Fibroblast of peridontal ligament (primary cell): ENCODE data around the gene IL24.

Source experiments
- DNase-seq: peaks from one replicate; pipeline ENCODE4 v3.0.0-alpha.2; 2010; ENCODE audit errors: extremely low read depth

IL24 gene

GRCh38 chr1:206880314-206880713, 16.9 kb upstream of the IL24 start:
- no peak for DNase-seq

- no peak for DNase-seq
Measured at GRCh38 chr1:206882555-206882954, 14.7 kb upstream of the IL24 start.

GRCh38 chr1:206883160-206883559, 14.1 kb upstream of the IL24 start:
- DNase-seq: peak; percentile 56

- DNase-seq: no peak
Measured at GRCh38 chr1:206883876-206884275, 13.4 kb upstream of the IL24 start.

GRCh38 chr1:206885341-206886060, 11.7 kb upstream of the IL24 start:
- peak; percentile 64 for DNase-seq

- DNase-seq: no peak
Measured at GRCh38 chr1:206886831-206887230, 10.4 kb upstream of the IL24 start.

- no peak for DNase-seq
Measured at GRCh38 chr1:206887701-206888100, 9.5 kb upstream of the IL24 start.

- DNase-seq: peak; percentile 65
Measured at GRCh38 chr1:206890125-206891060, 6.8 kb upstream of the IL24 start.

DNA sequence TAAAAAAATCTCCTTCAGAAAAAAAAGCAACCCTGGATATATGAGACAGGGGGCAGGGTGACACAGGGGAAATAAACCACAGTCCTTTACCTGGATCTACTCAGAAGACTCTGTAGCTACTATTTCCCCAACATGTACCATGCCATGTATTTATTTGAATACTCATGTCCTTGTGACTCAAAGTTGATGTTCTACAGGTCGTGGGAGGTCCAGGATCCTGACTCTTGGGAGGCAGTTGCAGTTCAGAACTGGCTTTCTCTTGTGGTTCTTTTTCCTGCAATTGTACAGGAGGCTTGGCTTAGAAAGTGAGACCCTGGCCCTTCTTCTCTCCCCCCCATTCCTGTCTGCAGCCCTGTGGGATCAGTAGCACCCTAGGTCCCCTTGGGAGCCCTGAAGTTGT, 5.8 kb upstream of the IL24 start:
- no peak for DNase-seq

DNA sequence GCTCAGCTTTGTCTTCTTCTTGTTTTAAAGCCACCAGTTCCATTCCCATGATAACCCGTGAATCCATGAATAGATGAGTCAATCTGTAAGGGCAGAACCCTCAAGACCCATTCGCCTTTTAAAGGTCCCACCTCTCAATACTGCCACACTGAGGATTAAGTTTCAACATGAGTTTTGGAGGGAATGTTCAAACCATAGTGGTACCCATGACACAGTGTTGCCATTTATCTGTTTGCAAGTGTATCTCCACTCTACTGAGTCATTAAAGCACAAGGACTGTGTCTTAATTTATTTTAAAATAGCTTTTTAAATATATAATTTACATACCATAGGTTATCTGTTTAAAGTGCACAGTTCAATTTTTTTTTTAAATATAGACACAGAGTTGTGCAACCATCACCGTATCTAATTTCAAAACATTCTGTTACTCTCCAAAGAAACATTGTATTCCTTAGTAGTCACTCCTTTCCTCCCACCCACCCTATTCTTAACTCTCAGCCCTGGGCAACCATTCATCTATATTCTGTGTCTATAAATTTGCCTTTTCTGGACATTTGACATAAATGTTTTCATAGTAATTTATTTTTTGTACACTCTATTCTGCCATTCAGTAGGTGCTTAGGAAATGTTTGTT, 4.8 kb upstream of the IL24 start:
- DNase-seq: peak; percentile 79

GRCh38 chr1:206893380-206893779, 3.9 kb upstream of the IL24 start:
- DNase-seq: no peak

- DNase-seq: no peak
Measured at GRCh38 chr1:206895325-206895724, 1.9 kb upstream of the IL24 start.

- peak; percentile 74 for DNase-seq
Measured at GRCh38 chr1:206895837-206896242, 1.4 kb upstream of the IL24 start.

GRCh38 chr1:206896261-206896660, 982 bp upstream of the IL24 start:
- DNase-seq: peak; percentile 79

DNA sequence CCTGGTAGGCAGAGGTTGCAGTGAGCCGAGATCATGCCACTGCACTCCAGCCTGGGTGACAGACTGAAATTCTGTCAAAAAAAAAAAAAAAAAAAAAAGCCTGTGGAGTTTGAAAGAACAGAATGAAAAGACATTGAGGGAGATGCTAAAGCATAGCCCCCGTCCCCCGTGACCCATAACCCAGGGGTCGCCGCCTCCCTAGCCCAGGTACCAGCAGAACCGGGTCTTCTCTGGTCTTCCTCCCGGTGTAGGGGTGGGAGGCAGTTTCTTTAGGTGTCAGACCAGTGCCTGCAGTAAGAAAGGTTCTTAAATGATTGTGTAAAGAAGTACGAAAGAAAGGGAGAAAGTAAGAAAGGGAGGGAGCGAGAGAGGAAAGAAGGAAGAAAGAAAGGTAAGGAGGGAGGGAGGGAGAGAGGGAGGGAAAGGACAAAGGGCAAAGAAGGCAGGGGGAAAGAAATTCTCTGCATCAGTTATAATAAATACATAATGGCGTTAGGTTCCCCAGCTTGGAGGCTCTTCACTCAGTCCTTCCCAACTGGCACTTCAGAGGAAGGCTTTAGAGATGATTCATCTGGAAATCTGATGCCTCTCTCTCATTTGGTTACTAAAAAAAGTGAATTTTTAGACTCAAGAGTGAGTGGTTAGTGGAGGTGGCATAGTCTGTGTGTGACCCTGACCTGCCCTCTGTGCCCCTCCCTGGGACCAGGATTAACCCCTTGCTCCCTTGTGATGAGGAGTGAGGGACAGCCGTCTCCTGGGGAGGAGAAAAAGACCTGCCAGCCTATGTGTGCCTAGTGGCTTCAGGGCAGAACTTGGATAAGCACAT, 1.1 kb downstream of the IL24 start:
- peak; percentile 81 for DNase-seq

DNA sequence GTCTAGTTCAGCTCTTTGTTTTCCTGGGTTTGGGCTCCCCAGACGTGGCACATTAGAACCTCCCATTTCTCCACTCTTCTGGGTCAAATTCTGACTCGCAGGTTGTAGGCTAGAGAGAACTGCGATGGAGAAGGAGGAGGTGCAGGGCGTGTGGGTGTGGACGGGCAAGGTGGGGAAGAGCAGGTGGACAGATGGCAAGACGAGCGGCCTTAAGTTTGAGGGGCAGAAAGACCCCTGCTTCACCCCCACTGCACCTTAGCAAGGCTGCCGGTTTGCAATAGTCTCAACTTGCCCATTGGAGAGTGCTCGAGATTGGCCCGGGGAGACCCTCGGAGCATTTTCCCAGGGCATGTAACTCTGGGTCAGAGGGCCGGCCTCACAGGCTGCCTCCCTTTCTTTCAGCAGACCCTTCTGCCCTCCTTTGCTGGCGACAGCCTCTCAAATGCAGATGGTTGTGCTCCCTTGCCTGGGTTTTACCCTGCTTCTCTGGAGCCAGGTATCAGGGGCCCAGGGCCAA, 1.7 kb downstream of the IL24 start:
- no peak for DNase-seq

- no peak for DNase-seq
Measured at GRCh38 chr1:206899717-206900116, 2.5 kb downstream of the IL24 start.

DNA sequence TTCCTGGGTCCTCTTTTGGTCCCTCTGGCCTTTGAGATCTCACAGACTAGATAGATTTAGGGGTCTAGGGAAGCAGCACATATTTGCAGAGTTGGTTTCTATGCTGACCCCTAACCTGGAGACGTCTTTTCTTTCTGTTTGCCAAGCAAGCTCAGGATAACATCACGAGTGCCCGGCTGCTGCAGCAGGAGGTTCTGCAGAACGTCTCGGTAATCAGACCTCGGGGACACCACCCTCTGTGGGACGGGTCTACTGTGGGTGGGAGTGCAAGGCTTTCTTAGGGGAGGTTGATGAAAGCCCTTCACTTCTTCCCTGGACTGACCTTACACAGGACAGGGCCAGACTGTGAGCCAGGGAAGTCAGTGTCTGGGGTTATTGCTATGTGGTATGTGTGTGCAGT, 2.9 kb downstream of the IL24 start:
- no peak for DNase-seq

DNA sequence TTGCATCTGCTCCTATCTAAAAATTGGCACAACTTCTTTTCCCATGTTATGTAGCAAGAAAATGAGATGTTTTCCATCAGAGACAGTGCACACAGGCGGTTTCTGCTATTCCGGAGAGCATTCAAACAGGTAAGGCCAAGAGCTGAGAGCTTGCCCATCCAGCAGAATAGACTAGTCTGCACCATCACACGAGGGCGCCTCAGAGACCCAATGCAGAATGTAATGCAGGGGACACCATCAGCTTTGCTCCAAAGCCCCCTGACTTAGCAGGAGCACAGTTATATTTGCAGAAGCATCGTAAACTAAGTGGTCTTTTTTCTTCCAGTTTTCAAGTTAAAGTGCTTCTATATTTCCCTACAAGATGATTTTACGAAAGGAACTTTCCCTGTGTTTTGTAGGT, 4.7 kb downstream of the IL24 start:
- no peak for DNase-seq

DNA sequence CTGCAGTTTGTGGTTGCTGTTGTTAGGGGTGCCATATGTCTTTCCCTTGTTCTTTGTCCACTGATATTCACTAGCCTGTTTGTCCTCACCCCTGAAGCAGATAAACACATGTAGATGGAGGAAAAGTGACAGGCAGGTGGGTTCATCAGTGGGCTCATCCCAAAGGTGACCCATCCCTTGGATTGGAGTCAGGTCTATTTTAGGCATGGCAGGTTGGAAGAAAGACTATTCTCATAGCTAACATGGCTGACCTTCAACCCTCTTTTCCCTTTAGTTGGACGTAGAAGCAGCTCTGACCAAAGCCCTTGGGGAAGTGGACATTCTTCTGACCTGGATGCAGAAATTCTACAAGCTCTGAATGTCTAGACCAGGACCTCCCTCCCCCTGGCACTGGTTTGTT, 5.5 kb downstream of the IL24 start:
- no peak for DNase-seq

GRCh38 chr1:206903687-206904086, 6.4 kb downstream of the IL24 start:
- DNase-seq: peak; percentile 39
